ENCODE measurements around the gene POC1B.

The POC1B gene

GRCh38 chr12:89538897-89539296 lies 13.1 kb upstream of the POC1B start:
- no peak for DNase-seq

- DNase-seq, result no peak
These were observed 11.5 kb upstream of the POC1B start for GRCh38 chr12:89537389-89537788.

- DNase-seq, result peak; percentile 49
These were observed 3.9 kb upstream of the POC1B start for GRCh38 chr12:89529738-89530137.

GRCh38 chr12:89528434-89528833 lies 2.6 kb upstream of the POC1B start:
- no peak for DNase-seq

- DNase-seq, result no peak
These were observed 483 bp downstream of the POC1B start for GRCh38 chr12:89525305-89525823.

- peak; percentile 84 for DNase-seq
These were observed 1.1 kb downstream of the POC1B start, which contains the start of gene GALNT4 for GRCh38 chr12:89524541-89525304. Gene GALNT4, minus strand, starts transcription at chr12:89524796. Its CDS starts 247 bp downstream, at chr12:89524549.

- DNase-seq, result no peak
These were observed 1.9 kb downstream of the POC1B start for GRCh38 chr12:89523843-89524540.

- no peak for DNase-seq
These were observed 2.5 kb downstream of the POC1B start for GRCh38 chr12:89523393-89523792.

- DNase-seq, result no peak
These were observed 4.3 kb downstream of the POC1B start for GRCh38 chr12:89521364-89522223.

- no peak for DNase-seq
These were observed 8.1 kb downstream of the POC1B start for GRCh38 chr12:89517720-89518119.

- no peak for DNase-seq
These were observed 9.2 kb downstream of the POC1B start for GRCh38 chr12:89516633-89517032.

- DNase-seq, result no peak
These were observed 11.1 kb downstream of the POC1B start for GRCh38 chr12:89514751-89515150.

GRCh38 chr12:89513544-89513943 lies 12.3 kb downstream of the POC1B start:
- no peak for DNase-seq

GRCh38 chr12:89507015-89507824 lies 18.6 kb downstream of the POC1B start:
- no peak for DNase-seq

GRCh38 chr12:89506050-89506449 lies 19.8 kb downstream of the POC1B start:
- no peak for DNase-seq

- DNase-seq, result no peak
These were observed 21.1 kb downstream of the POC1B start for GRCh38 chr12:89504560-89505346.

- no peak for DNase-seq
These were observed 24.1 kb downstream of the POC1B start for GRCh38 chr12:89501793-89502192.

GRCh38 chr12:89499857-89500256 lies 26.0 kb downstream of the POC1B start:
- DNase-seq, result no peak

GRCh38 chr12:89497467-89497866 lies 28.4 kb downstream of the POC1B start:
- no peak for DNase-seq

- no peak for DNase-seq
These were observed 28.8 kb downstream of the POC1B start for GRCh38 chr12:89497005-89497404.

All from fibroblast of upper back skin (primary cell).